Fibroblast of lung (primary cell): ENCODE measurements around the gene VPS11. TPM values are rescaled to one million over a fixed set of nuclear protein-coding genes. Genes with fewer than 3 reads are reported as not detected.

ENCODE experiments used
- DNase-seq, 2 donors: peaks; one replicate each; pipeline versions ENCODE4 v3.0.0 to v3.0.0-alpha.2; 2010; ENCODE audit warnings: low read depth in 2 of 2
- H2AFZ ChIP-seq: 2 replicates; pipeline ENCODE4 v1.5.1; 2012; ENCODE audit warnings: low read length, control low read depth, inconsistent platforms
- H3K27ac ChIP-seq: 2 replicates; pipeline ENCODE4 v1.5.1; 2011; ENCODE audit warnings: low read length, control low read depth; ENCODE audit not compliant: insufficient read depth
- H3K27me3 ChIP-seq: 2 replicates; pipeline ENCODE4 v1.5.1; 2011; ENCODE audit warnings: mild to moderate bottlenecking, low read length; ENCODE audit not compliant: control insufficient read depth, insufficient read depth
- H3K36me3 ChIP-seq: 2 replicates; pipeline ENCODE4 v1.5.1; 2011; ENCODE audit warnings: low read length; ENCODE audit not compliant: control insufficient read depth, insufficient read depth
- H3K4me1 ChIP-seq: 2 replicates; pipeline ENCODE4 v1.5.1; 2011; ENCODE audit warnings: low read length; ENCODE audit not compliant: control insufficient read depth, insufficient read depth; ENCODE audit errors: extremely low read depth
- H3K4me2 ChIP-seq: 2 replicates; pipeline ENCODE4 v1.5.1; 2011; ENCODE audit warnings: low read length, control low read depth; ENCODE audit not compliant: insufficient read depth; ENCODE audit errors: extremely low read depth
- H3K4me3 ChIP-seq, 4 experiments: fragments of 200-600 bp in 1 of 4; sonication (generic) in 1 of 4; replicated peaks in 1 of 4; 2 replicates each; pipeline ENCODE4 v1.5.1; 2011 to 2016; ENCODE audit warnings: low read length in 4 of 4, low read depth in 3 of 4, mild to moderate bottlenecking in 3 of 4, control low read depth in 2 of 4, inconsistent platforms in 1 of 4, mixed read lengths in 1 of 4; ENCODE audit not compliant: insufficient read depth in 1 of 4; ENCODE audit errors: control extremely low read depth in 1 of 4
- H3K79me2 ChIP-seq: 2 replicates; pipeline ENCODE4 v1.5.1; 2012; ENCODE audit warnings: mild to moderate bottlenecking, low read length, inconsistent platforms; ENCODE audit not compliant: control insufficient read depth, insufficient read depth
- H3K9ac ChIP-seq: 2 replicates; pipeline ENCODE4 v1.5.1; 2011; ENCODE audit warnings: mild to moderate bottlenecking, low read length, control low read depth; ENCODE audit not compliant: insufficient read depth
- H3K9me3 ChIP-seq: 2 replicates; pipeline ENCODE4 v1.5.1; 2012; ENCODE audit warnings: low read depth, low read length; ENCODE audit not compliant: control insufficient read depth, insufficient read depth
- H4K20me1 ChIP-seq: 2 replicates; pipeline ENCODE4 v1.5.1; 2011; ENCODE audit warnings: low read length; ENCODE audit not compliant: control insufficient read depth, insufficient read depth; ENCODE audit errors: extremely low read depth
- EZH2 ChIP-seq: IDR thresholded peaks from 2 replicates; pipeline ENCODE4 v1.5.1; 2012; ENCODE audit warnings: low read length, control low read depth, mild to moderate bottlenecking; ENCODE audit errors: missing control alignments
- polyA plus RNA-seq, 2 donors: library from polyadenylated mRNA; depleted of rRNA in 1 of 2; stranded (reverse) in 1 of 2; unstranded in 1 of 2; fragments of >200 nt; gene quantifications; 2 replicates each; pipeline ENCODE4 v1.2.1, GENCODE V29; 2011 to 2012; ENCODE audit warnings: missing spikeins in 1 of 2
- total RNA-seq: library from RNA; depleted of rRNA; stranded (reverse); fragments of >200 nt; gene quantifications from 2 replicates; pipeline ENCODE4 v1.2.1, GENCODE V29; 2014
- TF ChIP-seq, protein P1 (sequence below), 2 donors: IDR thresholded peaks in 1 of 2; conservative IDR thresholded peaks in 1 of 2; 1 replicate in 1 of 2; 2 replicates in 1 of 2; pipeline ENCODE4 v1.5.1; 2011 to 2012; ENCODE audit warnings: low read length in 2 of 2, control low read depth in 1 of 2, inconsistent platforms in 1 of 2, low read depth in 1 of 2, mild to moderate bottlenecking in 1 of 2

The VPS11 gene
- total and polyA plus RNA-seq, 2 donors (not counting 1 experiment from before 2014, with no cell fraction given) = 9.1 to 34.3 TPM

- Histone ChIP-seq H3K27ac (no peak overlapping the region), H3K27me3 (no peaks in the 10 kb centered on the region), H3K9ac (no peak overlapping the region), H3K9me3 (no peaks in the 10 kb centered on the region), H3K79me2 (peaks cover 28% of the 10 kb centered on the region), H3K36me3 (peaks cover 10% of the 10 kb centered on the region), H3K4me2 (no peak overlapping the region), H2AFZ (no peak overlapping the region), H3K4me3 (no peak overlapping the region), H4K20me1 (no peaks in the 10 kb centered on the region), H3K4me1 (peaks cover 15% of the 10 kb centered on the region)
- DNase-seq = no peak
- TF ChIP-seq EZH2 = no peak
- TF ChIP-seq, protein P1, sequence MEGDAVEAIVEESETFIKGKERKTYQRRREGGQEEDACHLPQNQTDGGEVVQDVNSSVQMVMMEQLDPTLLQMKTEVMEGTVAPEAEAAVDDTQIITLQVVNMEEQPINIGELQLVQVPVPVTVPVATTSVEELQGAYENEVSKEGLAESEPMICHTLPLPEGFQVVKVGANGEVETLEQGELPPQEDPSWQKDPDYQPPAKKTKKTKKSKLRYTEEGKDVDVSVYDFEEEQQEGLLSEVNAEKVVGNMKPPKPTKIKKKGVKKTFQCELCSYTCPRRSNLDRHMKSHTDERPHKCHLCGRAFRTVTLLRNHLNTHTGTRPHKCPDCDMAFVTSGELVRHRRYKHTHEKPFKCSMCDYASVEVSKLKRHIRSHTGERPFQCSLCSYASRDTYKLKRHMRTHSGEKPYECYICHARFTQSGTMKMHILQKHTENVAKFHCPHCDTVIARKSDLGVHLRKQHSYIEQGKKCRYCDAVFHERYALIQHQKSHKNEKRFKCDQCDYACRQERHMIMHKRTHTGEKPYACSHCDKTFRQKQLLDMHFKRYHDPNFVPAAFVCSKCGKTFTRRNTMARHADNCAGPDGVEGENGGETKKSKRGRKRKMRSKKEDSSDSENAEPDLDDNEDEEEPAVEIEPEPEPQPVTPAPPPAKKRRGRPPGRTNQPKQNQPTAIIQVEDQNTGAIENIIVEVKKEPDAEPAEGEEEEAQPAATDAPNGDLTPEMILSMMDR (conservative IDR thresholded peaks at IDR 0.05 in 1 of 2, IDR thresholded peaks at IDR 0.05 in 1 of 2; ENCODE audit: low read depth in 1 of 2, low read length in 2 of 2) = no peak
Observed at GRCh38 chr11:119088406-119088805, 20.8 kb downstream of the VPS11 start.

- no peak for TF ChIP-seq EZH2
- TF ChIP-seq, protein P1 (conservative IDR thresholded peaks at IDR 0.05 in 1 of 2, IDR thresholded peaks at IDR 0.05 in 1 of 2; ENCODE audit: low read depth in 1 of 2, low read length in 2 of 2) = no peak
- Histone ChIP-seq H3K36me3 (peaks cover 12% of the 10 kb centered on the region), H3K27ac (no peak overlapping the region), H3K4me2 (no peak overlapping the region), H3K9me3 (no peaks in the 10 kb centered on the region), H3K9ac (no peak overlapping the region), H2AFZ (no peak overlapping the region), H3K79me2 (peaks cover 37% of the 10 kb centered on the region), H3K4me3 (no peak overlapping the region), H3K4me1 (peaks cover 14% of the 10 kb centered on the region), H3K27me3 (no peaks in the 10 kb centered on the region), H4K20me1 (no peaks in the 10 kb centered on the region)
- DNase-seq = no peak
Observed at GRCh38 chr11:119089319-119089718, 21.7 kb downstream of the VPS11 start.

- peak in 1 of 2 donors; percentile 64 for DNase-seq
- no peak for TF ChIP-seq EZH2
- TF ChIP-seq, protein P1 (conservative IDR thresholded peaks at IDR 0.05 in 1 of 2, IDR thresholded peaks at IDR 0.05 in 1 of 2; ENCODE audit: low read depth in 1 of 2, low read length in 2 of 2) = no peak
Observed at GRCh38 chr11:119091178-119091577, 23.6 kb downstream of the VPS11 start.

More at GRCh38 chr11:119091178-119091577, 23.6 kb downstream of the VPS11 start:
- H3K4me3 ChIP-seq = no peak overlapping the region
- no peaks in the 10 kb centered on the region for H4K20me1 ChIP-seq
- no peak overlapping the region for H2AFZ ChIP-seq
- no peak overlapping the region for H3K4me2 ChIP-seq
- H3K27me3 ChIP-seq = no peaks in the 10 kb centered on the region
- H3K9ac ChIP-seq = no peak overlapping the region
- peaks cover 12% of the 10 kb centered on the region for H3K4me1 ChIP-seq
- H3K36me3 ChIP-seq = peaks cover 12% of the 10 kb centered on the region
- H3K27ac ChIP-seq = no peak overlapping the region
- H3K79me2 ChIP-seq = peaks cover 36% of the 10 kb centered on the region
- H3K9me3 ChIP-seq = no peaks in the 10 kb centered on the region
